HG02981 (cell line): ENCODE data around the gene EGLN2.
"Not testable (repeated sequence)": the region's sequence is repeated elsewhere in the genome, so short reads cannot be mapped to it uniquely, and the experiment has no call there.

Experiments used
- ATAC-seq: cut with Tn5 transposase; IDR thresholded peaks from one replicate; pipeline ENCODE4 v1.9.1; 2021; ENCODE audit warnings: mild to moderate bottlenecking, moderate library complexity; ENCODE audit not compliant: unreplicated experiment

EGLN2 gene

GRCh38 chr19:40838477-40838876 is 39.5 kb downstream of the EGLN2 start:
- not testable (repeated sequence) for ATAC-seq

GRCh38 chr19:40842012-40842411 is 43.0 kb downstream of the EGLN2 start:
- ATAC-seq, result not testable (repeated sequence)

- ATAC-seq, result not testable (repeated sequence)
Measured at GRCh38 chr19:40842997-40843652, 44.1 kb downstream of the EGLN2 start.

- not testable (repeated sequence) for ATAC-seq
Measured at GRCh38 chr19:40843653-40844052, 44.7 kb downstream of the EGLN2 start.

- not testable (repeated sequence) for ATAC-seq
Measured at GRCh38 chr19:40846722-40847121, 47.7 kb downstream of the EGLN2 start.

- ATAC-seq, result not testable (repeated sequence)
Measured at GRCh38 chr19:40850277-40850676, 51.3 kb downstream of the EGLN2 start, which contains the start of gene CYP2A6. TSS of gene CYP2A6 (minus strand) at chr19:40850447. CDS start at chr19:40850426, 21 bp downstream.

- not testable (repeated sequence) for ATAC-seq
Measured at GRCh38 chr19:40852467-40853152, 53.6 kb downstream of the EGLN2 start.
